Measurements from ENCODE around the gene CDH23. TPM values are rescaled to one million over a fixed set of nuclear protein-coding genes. Genes with fewer than 3 reads are reported as not detected.
A peak's percentile ranks its signal among the peaks of the same experiment; 100 is the strongest.

The CDH23 gene
- total RNA-seq, 2 donors from 2014 or later: 1.1 to 2.8 TPM

GRCh38 chr10:71771204-71771603 lies 374.5 kb downstream of the CDH23 start:
- DNase-seq: no peak
- H3K9me3 Mint-ChIP-seq: no peaks in the 10 kb centered on the region

GRCh38 chr10:71771821-71772617 lies 375.3 kb downstream of the CDH23 start:
- no peaks in the 10 kb centered on the region for H3K9me3 Mint-ChIP-seq
- peak in 1 of 2 donors; percentile 42 for DNase-seq
- peaks cover 2 to 4% of the 10 kb centered on the region in 2 donors for H3K36me3 Mint-ChIP-seq (ENCODE audit: insufficient read depth in 2 of 2)
- peaks cover 85% of the 10 kb centered on the region for H3K4me1 Mint-ChIP-seq (ENCODE audit: low read depth)
- no peak for ATAC-seq (replicated peaks in 1 of 2)
- peak overlapping the region; percentile 82 to 95 for H3K4me3 Mint-ChIP-seq
- H3K27me3 Mint-ChIP-seq (ENCODE audit: low read depth): no peaks in the 10 kb centered on the region
- peak overlapping the region; percentile 92 for H3K27ac Mint-ChIP-seq

More at GRCh38 chr10:71771204-71771603, 374.5 kb downstream of the CDH23 start:
- H3K27me3 Mint-ChIP-seq (ENCODE audit: low read depth): no peaks in the 10 kb centered on the region
- peak overlapping the region; percentile 92 for H3K27ac Mint-ChIP-seq
- ATAC-seq (replicated peaks in 1 of 2): no peak
- peaks cover 88% of the 10 kb centered on the region for H3K4me1 Mint-ChIP-seq (ENCODE audit: low read depth)
- peak overlapping the region; percentile 82 to 95 for H3K4me3 Mint-ChIP-seq
- peaks cover 0 to 6% of the 10 kb centered on the region in 2 donors for H3K36me3 Mint-ChIP-seq (ENCODE audit: insufficient read depth in 2 of 2)

GRCh38 chr10:71772832-71773220 lies 376.1 kb downstream of the CDH23 start:
- no peak for DNase-seq
- Mint-ChIP-seq H3K36me3 (ENCODE audit: insufficient read depth in 2 of 2) (peaks cover 2% of the 10 kb centered on the region in 2 donors), H3K27ac (peak overlapping the region; percentile 92), H3K27me3 (ENCODE audit: low read depth) (no peaks in the 10 kb centered on the region), H3K4me1 (ENCODE audit: low read depth) (peaks cover 76% of the 10 kb centered on the region), H3K4me3 (peak overlapping the region; percentile 82 to 95), H3K9me3 (peaks cover 0 to 3% of the 10 kb centered on the region in 2 donors)
- ATAC-seq (replicated peaks in 1 of 2): no peak

- peaks cover 71% of the 10 kb centered on the region for H3K4me1 Mint-ChIP-seq (ENCODE audit: low read depth)
- no peaks in the 10 kb centered on the region for H3K27me3 Mint-ChIP-seq (ENCODE audit: low read depth)
- peaks cover 2% of the 10 kb centered on the region in 2 donors for H3K36me3 Mint-ChIP-seq (ENCODE audit: insufficient read depth in 2 of 2)
- H3K4me3 Mint-ChIP-seq: peak within 1 kb of the TSS; percentile 82 to 95
- DNase-seq: peak; percentile 94 to 99
- peak; percentile 68 to 71 for ATAC-seq (replicated peaks in 1 of 2)
- H3K9me3 Mint-ChIP-seq: peaks cover 0 to 3% of the 10 kb centered on the region in 2 donors
- peak within 1 kb of the TSS; percentile 92 for H3K27ac Mint-ChIP-seq
Observed at GRCh38 chr10:71773221-71773971, 376.7 kb downstream of the CDH23 start, which contains the start of gene VSIR. Gene VSIR, minus strand, starts transcription at chr10:71773520. Its CDS starts 81 bp downstream, at chr10:71773439.

- no peaks in the 10 kb centered on the region for H3K27me3 Mint-ChIP-seq (ENCODE audit: low read depth)
- H3K4me1 Mint-ChIP-seq (ENCODE audit: low read depth): peaks cover 61% of the 10 kb centered on the region
- H3K36me3 Mint-ChIP-seq (ENCODE audit: insufficient read depth in 2 of 2): peaks cover 2% of the 10 kb centered on the region in 2 donors
- no peak overlapping the region for H3K27ac Mint-ChIP-seq
- H3K4me3 Mint-ChIP-seq: peak overlapping the region; percentile 82 to 95
- no peak for ATAC-seq (replicated peaks in 1 of 2)
- H3K9me3 Mint-ChIP-seq: peaks cover 0 to 3% of the 10 kb centered on the region in 2 donors
- DNase-seq: no peak
Observed at GRCh38 chr10:71774916-71775702, 378.4 kb downstream of the CDH23 start.

GRCh38 chr10:71776481-71776925 lies 379.8 kb downstream of the CDH23 start:
- H3K27ac Mint-ChIP-seq: peak overlapping the region; percentile 27
- peaks cover 49% of the 10 kb centered on the region for H3K4me1 Mint-ChIP-seq (ENCODE audit: low read depth)

GRCh38 chr10:71777213-71777985 lies 380.7 kb downstream of the CDH23 start:
- Mint-ChIP-seq H3K36me3 (ENCODE audit: insufficient read depth in 2 of 2) (peaks cover 0 to 2% of the 10 kb centered on the region in 2 donors), H3K9me3 (peaks cover 0 to 3% of the 10 kb centered on the region in 2 donors), H3K27me3 (ENCODE audit: low read depth) (no peaks in the 10 kb centered on the region), H3K4me1 (ENCODE audit: low read depth) (peaks cover 40% of the 10 kb centered on the region), H3K27ac (no peak overlapping the region), H3K4me3 (no peak overlapping the region)
- DNase-seq (no peak), ATAC-seq (replicated peaks in 1 of 2) (no peak)

More at GRCh38 chr10:71776481-71776925, 379.8 kb downstream of the CDH23 start:
- DNase-seq: no peak
- ATAC-seq (replicated peaks in 1 of 2): no peak
- Mint-ChIP-seq H3K4me3 (no peak overlapping the region), H3K27me3 (ENCODE audit: low read depth) (no peaks in the 10 kb centered on the region), H3K36me3 (ENCODE audit: insufficient read depth in 2 of 2) (peaks cover 0 to 2% of the 10 kb centered on the region in 2 donors), H3K9me3 (peaks cover 0 to 3% of the 10 kb centered on the region in 2 donors)

GRCh38 chr10:71778071-71778825 lies 381.5 kb downstream of the CDH23 start:
- H3K9me3 Mint-ChIP-seq: peaks cover 0 to 3% of the 10 kb centered on the region in 2 donors
- no peak for ATAC-seq (replicated peaks in 1 of 2)
- peaks cover 47% of the 10 kb centered on the region for H3K4me1 Mint-ChIP-seq (ENCODE audit: low read depth)
- no peaks in the 10 kb centered on the region for H3K27me3 Mint-ChIP-seq (ENCODE audit: low read depth)
- no peak overlapping the region for H3K27ac Mint-ChIP-seq
- no peak for DNase-seq
- H3K36me3 Mint-ChIP-seq (ENCODE audit: insufficient read depth in 2 of 2): peaks cover 0 to 2% of the 10 kb centered on the region in 2 donors
- H3K4me3 Mint-ChIP-seq: no peak overlapping the region

GRCh38 chr10:71779641-71780040 lies 382.9 kb downstream of the CDH23 start:
- DNase-seq (no peak), ATAC-seq (replicated peaks in 1 of 2) (peak in 1 of 2 donors; percentile 57)
- Mint-ChIP-seq H3K4me1 (ENCODE audit: low read depth) (peaks cover 40% of the 10 kb centered on the region), H3K4me3 (no peak overlapping the region), H3K36me3 (ENCODE audit: insufficient read depth in 2 of 2) (peaks cover 0 to 2% of the 10 kb centered on the region in 2 donors), H3K27me3 (ENCODE audit: low read depth) (no peaks in the 10 kb centered on the region), H3K9me3 (peaks cover 0 to 3% of the 10 kb centered on the region in 2 donors), H3K27ac (no peak overlapping the region)

- no peak overlapping the region for H3K4me3 Mint-ChIP-seq
- no peak overlapping the region for H3K27ac Mint-ChIP-seq
- H3K4me1 Mint-ChIP-seq (ENCODE audit: low read depth): peaks cover 35% of the 10 kb centered on the region
- DNase-seq: no peak
- ATAC-seq (replicated peaks in 1 of 2): no peak
- no peaks in the 10 kb centered on the region for H3K27me3 Mint-ChIP-seq (ENCODE audit: low read depth)
- peaks cover 0 to 3% of the 10 kb centered on the region in 2 donors for H3K9me3 Mint-ChIP-seq
- H3K36me3 Mint-ChIP-seq (ENCODE audit: insufficient read depth in 2 of 2): peaks cover 0 to 2% of the 10 kb centered on the region in 2 donors
Observed at GRCh38 chr10:71780156-71780555, 383.4 kb downstream of the CDH23 start.

GRCh38 chr10:71780719-71781118 lies 384.0 kb downstream of the CDH23 start:
- Mint-ChIP-seq H3K27ac (no peak overlapping the region), H3K9me3 (peaks cover 0 to 3% of the 10 kb centered on the region in 2 donors), H3K27me3 (ENCODE audit: low read depth) (no peaks in the 10 kb centered on the region), H3K4me3 (no peak overlapping the region), H3K36me3 (ENCODE audit: insufficient read depth in 2 of 2) (peaks cover 0 to 2% of the 10 kb centered on the region in 2 donors), H3K4me1 (ENCODE audit: low read depth) (peaks cover 29% of the 10 kb centered on the region)
- DNase-seq (no peak), ATAC-seq (replicated peaks in 1 of 2) (no peak)

Data from activated T-cell treated with anti-CD3 and anti-CD28 coated beads, Interleukin-2, amount 50 U/mL, for 72 hours (primary cell).